AG04450 (cell line): Measurements from ENCODE around the gene BMERB1. TPM values are rescaled to one million over a fixed set of nuclear protein-coding genes. Genes with fewer than 3 reads are reported as not detected.
"Not testable (repeated sequence)": the region's sequence is repeated elsewhere in the genome, so short reads cannot be mapped to it uniquely, and the experiment has no call there.

Experiments
- CTCF ChIA-PET: fragments of 300-600, 350-600 bp; formaldehyde crosslinking; extraction: SDS; loops from one replicate; lab custom pipeline; 2022; ENCODE audit warnings: antibody characterized with exemption, inconsistent platforms; lab: Charles Lee
- POLR2A ChIA-PET: fragments of 350-600 bp; formaldehyde crosslinking; extraction: SDS; loops from one replicate; lab custom pipeline; 2021; ENCODE audit warnings: antibody characterized with exemption, inconsistent platforms; lab: Yijun Ruan, JAX
- DNase-seq: peaks from one replicate; pipeline ENCODE4 v3.0.0-alpha.2; 2011; ENCODE audit warnings: low read depth, low spot score
- H3K27ac ChIP-seq: one replicate; pipeline ENCODE4 v1.5.1; 2012; ENCODE audit warnings: low read depth, low read length, control low read depth
- H3K27me3 ChIP-seq: one replicate; pipeline ENCODE4 v1.6.0; 2012; ENCODE audit warnings: low read length; ENCODE audit not compliant: control insufficient read depth, insufficient read depth
- H3K4me3 ChIP-seq: 2 replicates; pipeline ENCODE4 v1.5.1; 2011; ENCODE audit warnings: mild to moderate bottlenecking, low read depth, low read length, control low read depth
- H3K9me3 ChIP-seq: 2 replicates; pipeline ENCODE4 v1.5.1; 2012; ENCODE audit warnings: low read length; ENCODE audit not compliant: control insufficient read depth, insufficient read depth
- polyA plus RNA-seq: library from polyadenylated mRNA; depleted of rRNA; stranded (reverse); fragments of >200 nt; gene quantifications from 2 replicates; pipeline ENCODE4 v1.2.3, GENCODE V29; 2011
- TF ChIP-seq, protein P1 (sequence below): IDR thresholded peaks from 2 replicates; pipeline ENCODE4 v1.5.1; 2011; ENCODE audit warnings: low read depth, low read length, control low read depth, inconsistent platforms

BMERB1 gene
- polyA plus RNA-seq, 1 experiment, result 43.9 TPM

DNA sequence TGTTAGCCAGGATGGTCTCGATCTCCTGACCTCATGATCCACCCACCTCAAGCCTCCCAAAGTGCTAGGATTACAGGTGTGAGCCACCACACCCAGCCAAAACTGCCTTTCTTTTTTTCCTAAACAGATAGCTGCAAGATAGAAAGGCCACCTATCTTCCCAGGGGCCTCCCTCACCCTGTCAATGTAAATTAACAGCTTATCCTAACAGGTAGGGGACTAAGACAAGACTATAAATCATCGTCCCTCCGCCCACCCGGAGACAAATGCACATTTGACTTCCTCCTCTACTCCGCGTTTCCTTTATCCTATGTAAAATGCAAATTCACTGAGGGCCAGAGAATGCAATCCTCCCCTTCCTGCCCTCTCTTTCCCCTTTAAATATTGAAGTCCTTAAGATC lies 137.2 kb downstream of the BMERB1 start:
- CTCF ChIA-PET, result interaction anchor here (1.5 kb wide), 1 partner anchor 21 kb away, joined by 5 read pairs; no protein-coding TSS in a partner anchor
- POLR2A ChIA-PET, result interaction anchor here (1.2 kb wide), 1 partner anchor 19 kb away, joined by 9 read pairs; no protein-coding TSS in a partner anchor

DNA sequence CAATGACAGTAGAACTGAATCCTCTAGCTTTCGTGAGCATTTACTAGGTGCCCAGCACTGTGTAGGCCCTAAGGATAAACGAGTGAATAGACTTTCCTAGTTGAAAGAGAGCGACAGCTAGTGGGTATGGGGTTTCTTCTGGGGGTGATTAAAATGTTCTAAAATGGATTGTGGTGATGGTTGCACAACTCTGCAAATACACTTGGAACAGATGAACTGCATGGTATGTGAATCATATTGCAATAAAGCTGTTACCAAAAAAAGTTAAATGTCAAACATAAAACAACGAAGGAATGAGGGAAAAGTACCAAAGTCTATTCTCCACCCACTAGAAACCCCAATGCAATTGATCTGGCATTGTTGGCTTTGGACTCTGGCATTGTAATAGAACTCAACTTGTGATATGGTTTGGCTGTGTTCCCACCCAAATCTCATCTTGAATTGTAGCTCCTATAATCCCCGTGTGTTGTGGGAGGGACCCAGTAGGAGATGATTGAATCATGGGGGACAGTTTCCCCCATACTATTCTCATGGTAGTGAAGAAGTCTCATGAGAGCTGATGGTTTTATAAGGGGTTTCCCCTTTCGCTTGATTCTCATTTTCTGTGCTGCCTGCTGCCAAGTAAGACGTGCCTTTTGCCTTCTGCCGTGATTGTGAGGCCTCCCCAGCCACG lies 138.1 kb downstream of the BMERB1 start:
- H3K27me3 ChIP-seq, result no peaks in the 10 kb centered on the region
- no peaks in the 10 kb centered on the region; the same call in 1 of the 2 replicates for H3K9me3 ChIP-seq
- TF ChIP-seq, protein P1, sequence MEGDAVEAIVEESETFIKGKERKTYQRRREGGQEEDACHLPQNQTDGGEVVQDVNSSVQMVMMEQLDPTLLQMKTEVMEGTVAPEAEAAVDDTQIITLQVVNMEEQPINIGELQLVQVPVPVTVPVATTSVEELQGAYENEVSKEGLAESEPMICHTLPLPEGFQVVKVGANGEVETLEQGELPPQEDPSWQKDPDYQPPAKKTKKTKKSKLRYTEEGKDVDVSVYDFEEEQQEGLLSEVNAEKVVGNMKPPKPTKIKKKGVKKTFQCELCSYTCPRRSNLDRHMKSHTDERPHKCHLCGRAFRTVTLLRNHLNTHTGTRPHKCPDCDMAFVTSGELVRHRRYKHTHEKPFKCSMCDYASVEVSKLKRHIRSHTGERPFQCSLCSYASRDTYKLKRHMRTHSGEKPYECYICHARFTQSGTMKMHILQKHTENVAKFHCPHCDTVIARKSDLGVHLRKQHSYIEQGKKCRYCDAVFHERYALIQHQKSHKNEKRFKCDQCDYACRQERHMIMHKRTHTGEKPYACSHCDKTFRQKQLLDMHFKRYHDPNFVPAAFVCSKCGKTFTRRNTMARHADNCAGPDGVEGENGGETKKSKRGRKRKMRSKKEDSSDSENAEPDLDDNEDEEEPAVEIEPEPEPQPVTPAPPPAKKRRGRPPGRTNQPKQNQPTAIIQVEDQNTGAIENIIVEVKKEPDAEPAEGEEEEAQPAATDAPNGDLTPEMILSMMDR, result no peak
- CTCF ChIA-PET, result interaction anchor here (1.5 kb wide), 1 partner anchor 22 kb away, joined by 5 read pairs; no protein-coding TSS in a partner anchor
- no peak overlapping the region for H3K4me3 ChIP-seq
- DNase-seq, result peak; percentile 20
- POLR2A ChIA-PET, result interaction anchor here (1.0 to 1.2 kb wide), 3 partner anchors 18 to 145 kb away, joined by 3 to 9 read pairs (median 8); no protein-coding TSS in a partner anchor
- H3K27ac ChIP-seq, result no peak overlapping the region

More for the DNA sequence above, 137.2 kb downstream of the BMERB1 start:
- H3K27me3 ChIP-seq, result no peaks in the 10 kb centered on the region
- no peaks in the 10 kb centered on the region; the same call in 1 of the 2 replicates for H3K9me3 ChIP-seq
- TF ChIP-seq, protein P1, result no peak
- DNase-seq, result no peak
- no peak overlapping the region for H3K4me3 ChIP-seq
- H3K27ac ChIP-seq, result no peak overlapping the region

DNA sequence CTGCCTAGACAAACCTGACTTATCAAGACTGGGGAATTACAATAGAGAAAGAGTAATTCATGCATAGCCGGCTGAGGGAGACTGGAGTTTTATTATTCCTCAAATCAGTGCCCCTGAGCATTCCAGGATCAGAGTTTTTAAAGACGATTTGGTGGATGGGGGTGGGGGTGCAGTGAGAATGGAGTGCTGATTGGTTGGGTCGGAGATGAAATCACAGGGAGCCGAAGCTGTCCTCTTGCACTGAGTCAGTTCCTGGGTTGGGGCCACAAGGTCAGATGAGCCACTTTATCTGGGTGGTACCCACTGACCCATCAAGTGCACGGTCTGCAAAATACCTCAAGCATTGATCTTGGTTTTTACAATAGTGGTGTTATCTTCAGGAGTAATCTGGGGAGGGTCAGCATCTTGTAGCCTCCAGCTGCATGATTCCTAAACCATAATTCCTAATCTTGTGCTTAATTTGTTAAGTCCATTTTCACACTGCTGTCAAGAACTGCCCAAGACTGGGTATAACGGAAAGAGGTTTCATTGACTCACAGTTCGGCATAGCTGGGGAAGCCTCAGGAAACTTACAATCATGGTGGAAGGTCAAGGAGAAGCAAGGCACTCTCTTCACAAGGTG lies 139.0 kb downstream of the BMERB1 start:
- POLR2A ChIA-PET, result interaction anchor here (1.2 kb wide), 1 partner anchor 133 kb away, joined by 8 read pairs; no protein-coding TSS in a partner anchor

DNA sequence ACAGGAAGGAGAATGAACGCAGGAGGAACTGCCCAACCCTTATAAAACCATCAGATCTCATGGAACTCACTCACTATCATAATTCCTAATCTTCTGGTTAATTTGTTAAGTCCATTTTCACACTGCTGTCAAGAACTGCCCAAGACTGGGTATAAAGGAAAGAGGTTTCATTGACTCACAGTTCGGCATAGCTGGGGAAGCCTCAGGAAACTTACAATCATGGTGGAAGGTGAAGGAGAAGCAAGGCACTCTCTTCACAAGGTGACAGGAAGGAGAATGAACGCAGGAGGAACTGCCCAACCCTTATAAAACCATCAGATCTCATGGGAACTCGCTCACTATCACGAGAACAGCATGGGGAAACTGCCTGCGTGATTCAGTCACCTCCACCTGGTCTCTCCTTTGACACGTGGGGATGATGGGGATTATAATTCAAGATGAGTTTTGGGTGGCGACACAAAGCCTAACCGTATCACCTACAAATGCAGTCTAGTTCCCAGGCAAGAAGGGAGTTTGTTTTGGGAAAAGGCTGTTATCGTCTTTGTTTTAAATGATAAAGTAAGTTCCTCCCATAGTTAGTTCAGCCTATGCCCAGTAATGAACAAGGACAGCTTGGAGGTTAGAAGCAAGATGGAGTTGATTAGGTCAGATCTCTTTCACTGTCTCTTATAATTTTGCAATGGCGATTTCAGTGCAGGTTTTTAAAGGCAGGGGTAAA lies 139.7 kb downstream of the BMERB1 start:
- CTCF ChIA-PET, POLR2A ChIA-PET, H3K9me3 ChIP-seq, H3K4me3 ChIP-seq, H3K27me3 ChIP-seq, DNase-seq, H3K27ac ChIP-seq: not testable (repeated sequence)

More for the DNA sequence above, 139.0 kb downstream of the BMERB1 start:
- Histone ChIP-seq H3K27me3 (no peaks in the 10 kb centered on the region), H3K4me3 (no peak overlapping the region), H3K9me3 (no peaks in the 10 kb centered on the region; the same call in 1 of the 2 replicates), H3K27ac (no peak overlapping the region)
- no peak for DNase-seq
- TF ChIP-seq, protein P1, result no peak
- CTCF ChIA-PET, result no interaction called here

DNA sequence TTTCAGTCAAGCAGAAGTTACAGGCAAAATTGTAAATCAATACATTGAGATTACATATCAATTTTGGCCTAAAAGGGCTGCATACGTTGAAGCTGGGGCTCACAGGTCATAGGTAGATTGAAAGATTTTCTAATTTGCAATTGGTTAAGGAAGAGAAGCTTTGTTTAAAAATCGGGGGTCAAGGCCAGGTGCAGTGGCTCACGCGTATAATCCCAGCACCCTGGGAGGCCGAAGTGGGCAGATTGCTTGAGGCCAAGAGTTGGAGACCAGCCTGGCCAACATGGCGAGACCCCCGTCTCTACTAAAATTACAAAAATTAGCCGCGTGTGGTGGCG lies 140.2 kb downstream of the BMERB1 start:
- TF ChIP-seq, protein P1, result no peak
- Histone ChIP-seq H3K27ac (no peak overlapping the region), H3K9me3 (no peaks in the 10 kb centered on the region), H3K27me3 (no peaks in the 10 kb centered on the region), H3K4me3 (no peak overlapping the region)
- POLR2A ChIA-PET, result no interaction called here
- CTCF ChIA-PET, result no interaction called here
- DNase-seq, result no peak
